Urinary bladder (tissue), 4 donors: ENCODE measurements around the gene MSMO1. TPM values are rescaled to one million over a fixed set of nuclear protein-coding genes. Genes with fewer than 3 reads are reported as not detected.

Experiments
- DNase-seq: peaks from one replicate; pipeline ENCODE4 v3.0.0-alpha.2; 2015; ENCODE audit errors: extremely low spot score
- H3K27ac ChIP-seq: one replicate; pipeline ENCODE4 v1.5.1; 2013; ENCODE audit warnings: low read depth, mild to moderate bottlenecking, moderate library complexity
- H3K36me3 ChIP-seq: one replicate; pipeline ENCODE4 v1.6.1; 2013; ENCODE audit warnings: mild to moderate bottlenecking, moderate library complexity; ENCODE audit not compliant: insufficient read depth
- H3K4me1 ChIP-seq: one replicate; pipeline ENCODE4 v1.6.1; 2013; ENCODE audit warnings: mild to moderate bottlenecking, moderate library complexity; ENCODE audit not compliant: insufficient read depth
- H3K4me3 ChIP-seq: one replicate; pipeline ENCODE4 v1.5.1; 2013; ENCODE audit warnings: low read depth, low read length
- WGBS: extraction: QIAGEN DNeasy Blood & Tissue Kit; methylation state at CpG from one replicate; pipeline ENCODE4 v1.1.7; 2013; 5-methylcytosine and 5-hydroxymethylcytosine counted together
- polyA plus RNA-seq: library from polyadenylated mRNA; stranded (reverse); fragments of 200-250 nt; gene quantifications from one replicate; pipeline ENCODE4 v1.2.3, GENCODE V29; 2013
- total RNA-seq: library from RNA; depleted of rRNA; stranded (reverse); fragments of >200 nt; gene quantifications from one replicate; pipeline ENCODE4 v1.2.3, GENCODE V29; 2014
- donor health status: healthy with polysubstance abuse.
- donor health status: healthy.

Gene MSMO1
- total and polyA plus RNA-seq, 2 donors: 16.6 to 126 TPM

- WGBS: 64% methylated on average over 2 of the region's 2 CpGs
- no peaks in the 10 kb centered on the region for H3K36me3 ChIP-seq
- H3K4me3 ChIP-seq: no peak overlapping the region
- no peaks in the 10 kb centered on the region for H3K4me1 ChIP-seq
- H3K27ac ChIP-seq: no peak overlapping the region
- no peak for DNase-seq
These were observed 32.0 kb downstream of the MSMO1 start for GRCh38 chr4:165359506-165359905.

- no peak for DNase-seq
- Histone ChIP-seq H3K4me3 (no peak overlapping the region), H3K36me3 (no peaks in the 10 kb centered on the region), H3K27ac (no peak overlapping the region), H3K4me1 (no peaks in the 10 kb centered on the region)
- 75% methylated on average over 6 of the region's 6 CpGs for WGBS
These were observed 32.7 kb downstream of the MSMO1 start for GRCh38 chr4:165360041-165360695.

- Histone ChIP-seq H3K27ac (no peak overlapping the region), H3K4me1 (no peaks in the 10 kb centered on the region), H3K4me3 (no peak overlapping the region), H3K36me3 (no peaks in the 10 kb centered on the region)
- WGBS: 80% methylated on average over 7 of the region's 7 CpGs
- no peak for DNase-seq
These were observed 33.7 kb downstream of the MSMO1 start for GRCh38 chr4:165360985-165361670.

GRCh38 chr4:165361810-165362209 lies 34.3 kb downstream of the MSMO1 start:
- H3K4me3 ChIP-seq: no peak overlapping the region
- H3K4me1 ChIP-seq: no peaks in the 10 kb centered on the region
- H3K36me3 ChIP-seq: no peaks in the 10 kb centered on the region
- 74% methylated on average over 2 of the region's 2 CpGs for WGBS
- DNase-seq: no peak
- no peak overlapping the region for H3K27ac ChIP-seq

DNA sequence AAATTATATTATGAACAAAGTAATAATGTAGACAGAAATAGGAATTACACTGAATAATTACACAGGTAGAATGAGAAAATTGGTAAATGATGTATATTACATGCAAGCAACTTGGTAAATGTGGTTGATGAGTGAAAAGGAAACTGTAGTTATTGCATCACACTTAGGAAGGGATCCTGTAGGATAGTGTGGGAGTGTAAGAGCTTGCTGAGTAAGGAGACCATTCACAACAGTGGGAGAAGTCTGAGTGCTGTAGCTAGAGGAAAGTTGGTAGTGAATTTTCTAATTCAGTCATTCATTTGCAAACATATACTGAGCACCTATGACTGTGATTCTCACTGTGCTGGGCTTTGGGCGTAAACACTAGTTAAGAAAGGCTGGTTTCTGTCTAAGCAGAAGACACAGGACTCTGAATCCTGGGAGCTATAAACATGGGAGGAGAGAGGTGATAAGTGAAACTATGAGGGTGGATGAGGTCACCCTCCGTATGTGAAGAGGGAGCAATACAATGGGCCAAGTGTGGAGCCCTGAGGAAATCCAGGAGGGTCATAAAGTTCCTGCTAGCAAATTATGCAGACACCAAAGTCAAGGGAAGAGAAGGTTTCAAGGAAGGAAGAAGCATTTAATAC lies 37.1 kb downstream of the MSMO1 start:
- 38% methylated on average over 2 of the region's 2 CpGs for WGBS
- no peak overlapping the region for H3K4me3 ChIP-seq
- H3K27ac ChIP-seq: no peak overlapping the region
- no peaks in the 10 kb centered on the region for H3K4me1 ChIP-seq
- no peaks in the 10 kb centered on the region for H3K36me3 ChIP-seq
- no peak for DNase-seq

- WGBS: 94% methylated on average over 4 of the region's 4 CpGs
- Histone ChIP-seq H3K4me3 (no peak overlapping the region), H3K36me3 (no peaks in the 10 kb centered on the region), H3K27ac (no peak overlapping the region), H3K4me1 (no peaks in the 10 kb centered on the region)
- DNase-seq: no peak
These were observed 39.6 kb downstream of the MSMO1 start for GRCh38 chr4:165367040-165367439.

- H3K4me1 ChIP-seq: no peaks in the 10 kb centered on the region
- 92% methylated on average over 1 of the region's 1 CpG for WGBS
- no peaks in the 10 kb centered on the region for H3K36me3 ChIP-seq
- no peak overlapping the region for H3K4me3 ChIP-seq
- no peak overlapping the region for H3K27ac ChIP-seq
- DNase-seq: no peak
These were observed 40.6 kb downstream of the MSMO1 start for GRCh38 chr4:165368114-165368513.

- no peak overlapping the region for H3K27ac ChIP-seq
- WGBS: 89% methylated on average over 1 of the region's 1 CpG
- H3K36me3 ChIP-seq: no peaks in the 10 kb centered on the region
- no peak for DNase-seq
- H3K4me3 ChIP-seq: no peak overlapping the region
- H3K4me1 ChIP-seq: no peaks in the 10 kb centered on the region
These were observed 41.1 kb downstream of the MSMO1 start for GRCh38 chr4:165368567-165368966.

- no peak overlapping the region for H3K4me3 ChIP-seq
- H3K27ac ChIP-seq: no peak overlapping the region
- no peaks in the 10 kb centered on the region for H3K4me1 ChIP-seq
- WGBS: 81% methylated on average over 5 of the region's 5 CpGs
- no peak for DNase-seq
- H3K36me3 ChIP-seq: no peaks in the 10 kb centered on the region
These were observed 42.1 kb downstream of the MSMO1 start for GRCh38 chr4:165369522-165369921.

DNA sequence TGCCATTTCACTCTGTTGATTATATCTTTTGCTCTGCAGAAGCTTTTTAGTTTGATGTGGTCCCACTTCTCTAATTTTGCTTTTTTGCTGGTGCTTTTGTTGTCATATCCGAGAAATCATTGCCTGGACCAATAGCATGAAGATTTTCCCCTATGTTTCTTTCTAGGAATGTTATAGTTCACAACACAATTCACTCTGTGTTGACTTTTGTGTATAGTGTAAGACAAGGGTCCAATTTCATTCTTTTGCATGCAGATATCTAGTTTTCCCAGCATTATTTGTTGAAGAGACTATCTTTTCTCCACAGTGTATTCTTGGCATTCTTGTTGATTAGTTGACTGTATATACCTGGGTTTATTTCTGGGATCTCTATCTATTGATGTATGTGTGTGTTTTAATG lies 43.1 kb downstream of the MSMO1 start:
- no peak overlapping the region for H3K4me3 ChIP-seq
- 91% methylated on average over 1 of the region's 1 CpG for WGBS

DNA sequence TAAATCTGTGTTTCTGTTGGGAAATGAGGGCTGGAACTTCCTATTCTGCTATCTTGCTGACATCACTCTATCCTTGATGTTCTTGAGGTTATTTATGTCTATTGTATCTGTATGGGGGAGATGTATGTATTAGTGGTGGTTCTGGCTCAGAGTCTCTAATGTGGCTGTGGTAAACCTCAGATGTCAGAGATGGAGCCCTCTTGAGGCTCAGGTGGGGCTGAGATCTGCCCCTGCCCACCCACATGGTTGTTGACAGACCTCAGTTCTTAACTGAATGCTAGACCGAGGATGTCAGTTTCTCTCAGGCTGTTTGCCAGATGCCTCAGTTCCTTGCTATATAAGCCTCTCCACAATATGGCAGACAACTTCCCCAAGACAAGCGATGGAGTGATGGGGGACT lies 48.0 kb downstream of the MSMO1 start:
- Histone ChIP-seq H3K4me1 (no peaks in the 10 kb centered on the region), H3K36me3 (no peaks in the 10 kb centered on the region), H3K4me3 (no peak overlapping the region), H3K27ac (no peak overlapping the region)
- 82% methylated on average over 2 of the region's 2 CpGs for WGBS
- DNase-seq: no peak

More for the DNA sequence above, 43.1 kb downstream of the MSMO1 start:
- DNase-seq: no peak
- Histone ChIP-seq H3K4me1 (no peaks in the 10 kb centered on the region), H3K27ac (no peak overlapping the region), H3K36me3 (no peaks in the 10 kb centered on the region)

- peak overlapping the region; percentile 62 for H3K4me3 ChIP-seq
- no peaks in the 10 kb centered on the region for H3K4me1 ChIP-seq
- 49% methylated on average over 1 of the region's 1 CpG for WGBS
- peak overlapping the region; percentile 13 for H3K27ac ChIP-seq
- H3K36me3 ChIP-seq: no peaks in the 10 kb centered on the region
- DNase-seq: no peak
These were observed 50.9 kb downstream of the MSMO1 start for GRCh38 chr4:165378398-165378744.

- DNase-seq: no peak
- Histone ChIP-seq H3K27ac (peak within 1 kb of the TSS; percentile 62), H3K36me3 (no peaks in the 10 kb centered on the region), H3K4me3 (peak within 1 kb of the TSS; percentile 62), H3K4me1 (no peaks in the 10 kb centered on the region)
- WGBS: under 1% methylated on average over 82 of the region's 82 CpGs
These were observed 51.5 kb downstream of the MSMO1 start, which contains the start of gene CPE for GRCh38 chr4:165378745-165379677. Gene CPE, plus strand, starts transcription at chr4:165379008. Its CDS starts 214 bp downstream, at chr4:165379222.
